IMR-90 (cell line): ENCODE data around the gene GPR15LG. TPM values are rescaled to one million over a fixed set of nuclear protein-coding genes. Genes with fewer than 3 reads are reported as not detected.

Experiments used
- ATAC-seq: fragments of 200-7000 bp; cut with Tn5 transposase; 2 replicates; pipeline ENCODE4 v1.9.1; 2020; ENCODE audit warnings: low read depth, mild to moderate bottlenecking, moderate library complexity
- BruUV-seq: library from RNA; stranded (reverse); fragments of 400-500 nt; replicated peaks from 2 replicates; lab custom pipeline; 2021; lab: Mats Ljungman, UMichigan
- CTCF ChIA-PET: fragments of 300-600 bp; formaldehyde crosslinking; extraction: SDS; loops from one replicate; lab custom pipeline; 2021; ENCODE audit warnings: antibody characterized with exemption; lab: Yijun Ruan, JAX
- POLR2A ChIA-PET: fragments of 300-600 bp; sonication (Branson Sonifier 250); formaldehyde crosslinking; loops from one replicate; lab custom pipeline; 2022; ENCODE audit warnings: antibody characterized with exemption; ENCODE audit not compliant: unreplicated experiment; lab: Charles Lee
- DNase-seq: peaks from one replicate; pipeline ENCODE4 v3.0.0; 2013
- H2AFZ ChIP-seq: replicated peaks from 2 replicates; pipeline ENCODE3; 2013; ENCODE audit warnings: low read length, mild to moderate bottlenecking; ENCODE audit not compliant: poor library complexity
- H2AK5ac ChIP-seq: 2 replicates; pipeline ENCODE4 v1.6.1; 2013; ENCODE audit warnings: low read depth, low read length, inconsistent platforms
- H2AK9ac ChIP-seq: replicated peaks from 2 replicates; pipeline ENCODE3; 2013; ENCODE audit warnings: mild to moderate bottlenecking, low read depth, low read length, moderate library complexity; ENCODE audit not compliant: poor library complexity
- H2BK120ac ChIP-seq: 2 replicates; pipeline ENCODE4 v1.6.1; 2013; ENCODE audit warnings: low read depth, low read length, inconsistent platforms
- H2BK15ac ChIP-seq: 3 replicates; pipeline ENCODE4 v1.6.1; 2013; ENCODE audit warnings: low read depth, low read length, inconsistent platforms
- H2BK20ac ChIP-seq: 2 replicates; pipeline ENCODE4 v1.6.1; 2013; ENCODE audit warnings: low read depth, mild to moderate bottlenecking, inconsistent platforms, low read length, moderate library complexity
- H2BK5ac ChIP-seq: 2 replicates; pipeline ENCODE4 v1.6.1; 2013; ENCODE audit warnings: mild to moderate bottlenecking, low read depth, low read length, inconsistent platforms; ENCODE audit not compliant: poor library complexity, severe bottlenecking
- H3K14ac ChIP-seq: replicated peaks from 2 replicates; pipeline ENCODE4 v1.6.1; 2013; ENCODE audit warnings: low read depth, low read length, inconsistent platforms
- H3K18ac ChIP-seq: 2 replicates; pipeline ENCODE4 v1.6.1; 2013; ENCODE audit warnings: low read depth, low read length, control low read depth
- H3K23ac ChIP-seq: 2 replicates; pipeline ENCODE4 v1.6.1; 2013; ENCODE audit warnings: low read depth, low read length, inconsistent platforms
- H3K27ac ChIP-seq: 2 replicates; pipeline ENCODE4 v1.5.1; 2013; ENCODE audit warnings: mild to moderate bottlenecking, control low read depth, low read length; ENCODE audit not compliant: insufficient read depth
- H3K27me3 ChIP-seq: 2 replicates; pipeline ENCODE4 v1.6.1; 2013; ENCODE audit warnings: low read length; ENCODE audit not compliant: control insufficient read depth, insufficient read depth
- H3K36me3 ChIP-seq: 2 replicates; pipeline ENCODE4 v1.6.1; 2013; ENCODE audit warnings: low read length, mixed read lengths; ENCODE audit not compliant: control insufficient read depth, insufficient read depth
- H3K4ac ChIP-seq: 2 replicates; pipeline ENCODE4 v1.6.1; 2013; ENCODE audit warnings: low read depth, low read length, inconsistent platforms
- H3K4me1 ChIP-seq: 2 replicates; pipeline ENCODE4 v1.6.1; 2013; ENCODE audit warnings: low read length, mixed read lengths; ENCODE audit not compliant: control insufficient read depth, insufficient read depth
- H3K4me2 ChIP-seq: 2 replicates; pipeline ENCODE4 v1.6.1; 2013; ENCODE audit warnings: low read depth, mild to moderate bottlenecking, control low read depth, low read length, moderate library complexity
- H3K4me3 ChIP-seq: 2 replicates; pipeline ENCODE4 v1.5.1; 2013; ENCODE audit warnings: low read depth, mild to moderate bottlenecking, control low read depth, low read length, moderate library complexity; ENCODE audit not compliant: insufficient read depth
- H3K56ac ChIP-seq: 2 replicates; pipeline ENCODE4 v1.6.1; 2013; ENCODE audit warnings: low read length, inconsistent platforms; ENCODE audit not compliant: insufficient read depth; ENCODE audit errors: extremely low read depth
- H3K79me1 ChIP-seq, 2 experiments: 2 replicates each; pipeline ENCODE4 v1.6.1; 2013; ENCODE audit warnings: low read length in 2 of 2, inconsistent platforms in 1 of 2, low read depth in 1 of 2
- H3K9ac ChIP-seq: 2 replicates; pipeline ENCODE4 v1.6.1; 2013; ENCODE audit warnings: low read depth, low read length, control low read depth
- H3K9me1 ChIP-seq: 2 replicates; pipeline ENCODE4 v1.6.1; 2013; ENCODE audit warnings: low read length, inconsistent platforms; ENCODE audit not compliant: insufficient read depth
- H3K9me3 ChIP-seq: 2 replicates; pipeline ENCODE4 v1.6.1; 2013; ENCODE audit warnings: low read length; ENCODE audit not compliant: control insufficient read depth, insufficient read depth
- H4K20me1 ChIP-seq: 2 replicates; pipeline ENCODE4 v1.6.1; 2013; ENCODE audit warnings: low read length, inconsistent platforms; ENCODE audit not compliant: insufficient read depth
- H4K5ac ChIP-seq: 2 replicates; pipeline ENCODE4 v1.6.1; 2013; ENCODE audit warnings: mild to moderate bottlenecking, low read depth, low read length, control low read depth
- H4K8ac ChIP-seq, 2 experiments: 2 replicates each; pipeline ENCODE4 v1.6.1; 2013; ENCODE audit warnings: low read depth in 2 of 2, low read length in 2 of 2, control low read depth in 1 of 2, inconsistent platforms in 1 of 2
- H4K91ac ChIP-seq: 2 replicates; pipeline ENCODE4 v1.6.1; 2013; ENCODE audit warnings: low read depth, low read length, inconsistent platforms; ENCODE audit not compliant: insufficient read depth
- BHLHE40 ChIP-seq: fragments of 150-350 bp; IDR thresholded peaks from 2 replicates; pipeline ENCODE4 v1.6.1; 2016; ENCODE audit warnings: mild to moderate bottlenecking, low read depth, low read length
- CEBPB ChIP-seq: IDR thresholded peaks from 2 replicates; pipeline ENCODE4 v1.6.1; 2012; ENCODE audit warnings: low read depth, low read length, improper control_type of control experiment
- CHD1 ChIP-seq: IDR thresholded peaks from 2 replicates; pipeline ENCODE4 v1.6.1; 2012; ENCODE audit warnings: low read depth, low read length, improper control_type of control experiment
- FOS ChIP-seq: fragments of 150-350 bp; IDR thresholded peaks from 2 replicates; pipeline ENCODE4 v1.6.1; 2016; ENCODE audit warnings: low read depth, low read length
- MAFK ChIP-seq: IDR thresholded peaks from 2 replicates; pipeline ENCODE4 v1.6.1; 2012; ENCODE audit warnings: low read depth, low read length, improper control_type of control experiment
- MAZ ChIP-seq: IDR thresholded peaks from 2 replicates; pipeline ENCODE4 v1.6.1; 2012; ENCODE audit warnings: low read depth, mild to moderate bottlenecking, low read length, improper control_type of control experiment, moderate library complexity, borderline replicate concordance
- MXI1 ChIP-seq: IDR thresholded peaks from 2 replicates; pipeline ENCODE4 v1.6.1; 2012; ENCODE audit warnings: low read depth, mild to moderate bottlenecking, low read length, moderate library complexity, borderline replicate concordance
- NFE2L2 ChIP-seq: fragments of 150-350 bp; IDR thresholded peaks from 2 replicates; pipeline ENCODE4 v1.6.1; 2016; ENCODE audit warnings: low read depth, mild to moderate bottlenecking, low read length
- POLR2A ChIP-seq: IDR thresholded peaks from 2 replicates; pipeline ENCODE4 v1.6.1; 2012; ENCODE audit warnings: mild to moderate bottlenecking, low read depth, low read length
- RAD21 ChIP-seq: IDR thresholded peaks from 2 replicates; pipeline ENCODE4 v1.6.1; 2012; ENCODE audit warnings: low read length, improper control_type of control experiment
- RCOR1 ChIP-seq: IDR thresholded peaks from 2 replicates; pipeline ENCODE4 v1.6.1; 2012; ENCODE audit warnings: mild to moderate bottlenecking, low read length, improper control_type of control experiment; ENCODE audit not compliant: insufficient replicate concordance
- RFX5 ChIP-seq: IDR thresholded peaks from 2 replicates; pipeline ENCODE4 v1.8.0; 2012; ENCODE audit warnings: low read depth, mild to moderate bottlenecking, low read length, moderate library complexity
- SMC3 ChIP-seq: fragments of 150-350 bp; IDR thresholded peaks from 2 replicates; pipeline ENCODE4 v1.6.1; 2016; ENCODE audit warnings: low read depth, mild to moderate bottlenecking, antibody characterized with exemption, low read length, moderate library complexity
- USF2 ChIP-seq: fragments of 150-350 bp; IDR thresholded peaks from 2 replicates; pipeline ENCODE4 v1.6.1; 2017; ENCODE audit warnings: mild to moderate bottlenecking, antibody characterized with exemption, low read length, low read depth
- WGBS, 2 experiments: methylation state at CpG; one replicate each; pipeline versions ENCODE4 v1.1.5 to v1.1.7; 2013; ENCODE audit warnings: missing lambda C conversion rate in 2 of 2; ENCODE audit not compliant: insufficient read length in 1 of 2; ENCODE audit errors: extremely low coverage in 2 of 2; 5-methylcytosine and 5-hydroxymethylcytosine counted together
- dilution Hi-C: fragments of 300-500 bp; cut with HindIII; formaldehyde crosslinking; loops from one replicate; pipeline ENCODE4 v1.14.3; 2018; ENCODE audit warnings: low sequenced_read_pairs; ENCODE audit not compliant: unreplicated experiment
- in situ Hi-C: fragments of 300-500 bp; cut with MboI; formaldehyde crosslinking; loops from 3 replicates; pipeline ENCODE4 v1.14.3; 2019; ENCODE audit warnings: low sequenced_read_pairs, inconsistent platforms, mixed read lengths
- intact Hi-C: fragments of 100-400 bp; cut with micrococcal nuclease; formaldehyde crosslinking; loops from 2 replicates; pipeline ENCODE4 v1.10.0; 2022
- polyA plus RNA-seq, 3 experiments: library from polyadenylated mRNA; depleted of rRNA; stranded (reverse); fragments of >200 nt; gene quantifications; 2 replicates each; pipeline ENCODE4 v1.2.3, GENCODE V29; 2012; ENCODE audit warnings: low replicate concordance in 1 of 3
- total RNA-seq: library from RNA; depleted of rRNA; stranded (reverse); fragments of >200 nt; gene quantifications from 2 replicates; pipeline ENCODE4 v1.2.3, GENCODE V29; 2012
- TF ChIP-seq, protein P1 (sequence below): fragments of 150-350 bp; IDR thresholded peaks from 2 replicates; pipeline ENCODE4 v1.6.1; 2016; ENCODE audit warnings: low read depth, mild to moderate bottlenecking, low read length, moderate library complexity, borderline replicate concordance
- TF ChIP-seq, protein P2 (sequence below): conservative IDR thresholded peaks from 2 replicates; pipeline ENCODE4 v1.5.1; 2012; ENCODE audit warnings: mild to moderate bottlenecking, low read depth, low read length, improper control_type of control experiment

The GPR15LG gene
- total and polyA plus RNA-seq, 2 of the 4 experiments (the other 2 are of a cell fraction) = not detected

DNA sequence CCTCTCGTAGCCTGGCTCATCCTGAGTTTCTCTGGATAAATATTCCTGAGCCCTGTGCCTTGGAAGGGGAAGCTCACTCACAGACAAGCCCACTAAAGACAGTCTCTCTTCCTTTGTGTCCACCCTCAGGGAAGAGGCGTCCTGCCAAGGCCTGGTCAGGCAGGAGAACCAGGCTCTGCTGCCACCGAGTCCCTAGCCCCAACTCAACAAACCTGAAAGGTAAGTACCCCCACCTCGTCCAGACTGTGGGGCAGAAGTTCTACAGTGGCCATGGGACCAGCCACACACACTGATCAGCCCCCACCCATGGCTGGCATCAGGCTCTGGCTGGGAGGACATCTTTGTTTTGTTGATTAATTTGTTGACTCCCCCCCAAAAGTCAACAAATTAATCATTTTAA is 2.8 kb downstream of the GPR15LG start:
- no peak overlapping the region for H4K91ac ChIP-seq
- H3K4me1 ChIP-seq = no peaks in the 10 kb centered on the region
- in situ Hi-C loops = no loop called here
- WGBS, 2 experiments = no CpG with 5 or more reads among the region's 4 CpGs
- no peaks in the 10 kb centered on the region for H3K9me3 ChIP-seq
- no peak overlapping the region for H4K8ac ChIP-seq
- no peak overlapping the region for H3K27ac ChIP-seq
- H2BK15ac ChIP-seq = no peak overlapping the region
- no peak overlapping the region for H4K5ac ChIP-seq
- H2AK9ac ChIP-seq = no peak overlapping the region
- no peak overlapping the region for H3K4me2 ChIP-seq
- CTCF ChIA-PET = no interaction called here
- intact Hi-C loops = no loop called here
- no peak overlapping the region for H3K4me3 ChIP-seq
- no peaks in the 10 kb centered on the region for H3K79me1 ChIP-seq
- no peak overlapping the region for H3K23ac ChIP-seq
- H3K9me1 ChIP-seq = 0 out of 2 replicates have a peak, but pooled peaks cover 4% of the 10 kb centered on the region
- H2BK120ac ChIP-seq = no peak overlapping the region
- H3K27me3 ChIP-seq = no peaks in the 10 kb centered on the region
- no peak overlapping the region for H3K4ac ChIP-seq
- H2BK20ac ChIP-seq = no peak overlapping the region
- no peaks in the 10 kb centered on the region for H4K20me1 ChIP-seq
- DNase-seq (no peak), ATAC-seq (no peak)
- no peak overlapping the region for H2BK5ac ChIP-seq
- no peak overlapping the region for H3K9ac ChIP-seq
- H3K18ac ChIP-seq = no peak overlapping the region
- no peak overlapping the region for H2AFZ ChIP-seq
- POLR2A ChIA-PET = no interaction called here
- no peaks in the 10 kb centered on the region for H3K36me3 ChIP-seq
- TF ChIP-seq USF2 (no peak), CHD1 (no peak), RAD21 (no peak), RFX5 (no peak), CEBPB (no peak), MAZ (no peak), POLR2A (no peak), MAFK (no peak), MXI1 (no peak), NFE2L2 (no peak), RCOR1 (no peak), SMC3 (no peak), BHLHE40 (no peak), FOS (no peak)
- TF ChIP-seq, protein P1, sequence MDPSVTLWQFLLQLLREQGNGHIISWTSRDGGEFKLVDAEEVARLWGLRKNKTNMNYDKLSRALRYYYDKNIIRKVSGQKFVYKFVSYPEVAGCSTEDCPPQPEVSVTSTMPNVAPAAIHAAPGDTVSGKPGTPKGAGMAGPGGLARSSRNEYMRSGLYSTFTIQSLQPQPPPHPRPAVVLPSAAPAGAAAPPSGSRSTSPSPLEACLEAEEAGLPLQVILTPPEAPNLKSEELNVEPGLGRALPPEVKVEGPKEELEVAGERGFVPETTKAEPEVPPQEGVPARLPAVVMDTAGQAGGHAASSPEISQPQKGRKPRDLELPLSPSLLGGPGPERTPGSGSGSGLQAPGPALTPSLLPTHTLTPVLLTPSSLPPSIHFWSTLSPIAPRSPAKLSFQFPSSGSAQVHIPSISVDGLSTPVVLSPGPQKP = no peak
- TF ChIP-seq, protein P2, sequence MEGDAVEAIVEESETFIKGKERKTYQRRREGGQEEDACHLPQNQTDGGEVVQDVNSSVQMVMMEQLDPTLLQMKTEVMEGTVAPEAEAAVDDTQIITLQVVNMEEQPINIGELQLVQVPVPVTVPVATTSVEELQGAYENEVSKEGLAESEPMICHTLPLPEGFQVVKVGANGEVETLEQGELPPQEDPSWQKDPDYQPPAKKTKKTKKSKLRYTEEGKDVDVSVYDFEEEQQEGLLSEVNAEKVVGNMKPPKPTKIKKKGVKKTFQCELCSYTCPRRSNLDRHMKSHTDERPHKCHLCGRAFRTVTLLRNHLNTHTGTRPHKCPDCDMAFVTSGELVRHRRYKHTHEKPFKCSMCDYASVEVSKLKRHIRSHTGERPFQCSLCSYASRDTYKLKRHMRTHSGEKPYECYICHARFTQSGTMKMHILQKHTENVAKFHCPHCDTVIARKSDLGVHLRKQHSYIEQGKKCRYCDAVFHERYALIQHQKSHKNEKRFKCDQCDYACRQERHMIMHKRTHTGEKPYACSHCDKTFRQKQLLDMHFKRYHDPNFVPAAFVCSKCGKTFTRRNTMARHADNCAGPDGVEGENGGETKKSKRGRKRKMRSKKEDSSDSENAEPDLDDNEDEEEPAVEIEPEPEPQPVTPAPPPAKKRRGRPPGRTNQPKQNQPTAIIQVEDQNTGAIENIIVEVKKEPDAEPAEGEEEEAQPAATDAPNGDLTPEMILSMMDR = no peak
- H2AK5ac ChIP-seq = no peak overlapping the region
- dilution Hi-C loops = no loop called here
- BruUV-seq = no TSS peak
- H3K56ac ChIP-seq = no peak overlapping the region
- H3K14ac ChIP-seq = no peak overlapping the region
